HG02852 (cell line): ENCODE results near the gene CA7.
"Not testable (repeated sequence)": the region's sequence is repeated elsewhere in the genome, so short reads cannot be mapped to it uniquely, and the experiment has no call there.

ENCODE experiments used
- ATAC-seq: cut with Tn5 transposase; IDR thresholded peaks from one replicate; pipeline ENCODE4 v1.9.1; 2021; ENCODE audit warnings: mild to moderate bottlenecking, moderate library complexity; ENCODE audit not compliant: unreplicated experiment

Gene CA7

GRCh38 chr16:66895999-66896398 is 51.8 kb downstream of the CA7 start:
- ATAC-seq = no peak

- ATAC-seq = not testable (repeated sequence)
These were observed 52.5 kb downstream of the CA7 start for GRCh38 chr16:66896682-66897081.

- ATAC-seq = no peak
These were observed 54.0 kb downstream of the CA7 start for GRCh38 chr16:66898207-66898606.

- ATAC-seq = no peak
These were observed 54.7 kb downstream of the CA7 start for GRCh38 chr16:66898933-66899309.

- no peak for ATAC-seq
These were observed 55.2 kb downstream of the CA7 start for GRCh38 chr16:66899310-66899944.

GRCh38 chr16:66899945-66900710 is 55.9 kb downstream of the CA7 start:
- ATAC-seq = no peak

GRCh38 chr16:66900721-66901441 is 56.7 kb downstream of the CA7 start:
- ATAC-seq = no peak

GRCh38 chr16:66901626-66902025 is 57.4 kb downstream of the CA7 start:
- ATAC-seq = no peak

GRCh38 chr16:66902648-66903543 is 58.7 kb downstream of the CA7 start:
- ATAC-seq = no peak
